Right ventricle myocardium inferior (tissue), 1 donor: Measurements from ENCODE around the gene RSPH6A. TPM values are rescaled to one million over a fixed set of nuclear protein-coding genes. Genes with fewer than 3 reads are reported as not detected.
"Not testable (repeated sequence)": the region's sequence is repeated elsewhere in the genome, so short reads cannot be mapped to it uniquely, and the experiment has no call there.

ENCODE experiments used
- ATAC-seq: fragments of 200-7000 bp; cut with Tn5 transposase; one replicate; pipeline ENCODE4 v1.9.1; 2020; ENCODE audit warnings: mild to moderate bottlenecking, moderate library complexity
- DNase-seq: peaks from one replicate; pipeline ENCODE4 v3.0.0; 2021; ENCODE audit errors: missing footprints
- intact Hi-C: fragments of 100-400 bp; cut with DNase I; formaldehyde crosslinking; loops from one replicate; pipeline ENCODE4 v1.11.0; 2022
- total RNA-seq: library from RNA; stranded (reverse); fragmentation: NEBNext Ultra II Directional; extraction: Animal tissue kit (Norgen Biotek cat#: 25700); gene quantifications from one replicate; pipeline ENCODE4 v1.2.1, GENCODE V29; 2021
- donor health status: DM: no; HTN: yes; CAD: no; lungs with severe emphysema.

Gene RSPH6A
- total RNA-seq, 1 donor from 2014 or later, result not detected

DNA sequence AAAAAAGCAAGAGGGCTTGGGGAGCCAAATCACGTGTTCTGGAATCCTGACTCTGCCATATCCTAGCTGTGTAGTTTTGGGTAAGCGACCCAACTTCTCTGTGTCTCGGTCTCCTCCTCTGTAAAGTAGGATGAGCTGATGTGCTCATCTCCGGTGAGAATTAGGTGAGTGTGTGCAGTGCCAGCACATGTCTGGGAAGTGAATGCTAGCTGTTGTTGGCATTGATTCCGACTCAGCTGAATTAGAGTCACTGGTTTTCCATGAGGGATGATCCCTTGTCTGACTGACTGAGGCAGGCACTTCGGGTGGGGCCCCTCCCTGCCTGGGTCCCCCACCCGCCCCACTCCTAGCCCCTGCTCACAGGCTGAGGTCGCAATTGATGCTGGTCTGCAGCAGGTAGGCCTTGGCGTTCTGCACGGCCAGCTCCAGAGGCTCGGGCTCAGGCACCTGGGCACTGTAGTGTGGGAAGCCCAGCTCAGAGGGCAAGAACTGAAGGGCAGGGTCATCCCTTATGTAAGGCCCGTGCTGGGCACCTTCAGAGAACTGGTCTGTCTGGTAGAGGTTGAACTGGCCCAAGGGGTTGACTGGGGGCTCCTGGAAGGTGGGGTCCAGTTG, 835 bp downstream of the RSPH6A start:
- ATAC-seq (no peak), DNase-seq (no peak)
- intact Hi-C loops, result no loop called here

DNA sequence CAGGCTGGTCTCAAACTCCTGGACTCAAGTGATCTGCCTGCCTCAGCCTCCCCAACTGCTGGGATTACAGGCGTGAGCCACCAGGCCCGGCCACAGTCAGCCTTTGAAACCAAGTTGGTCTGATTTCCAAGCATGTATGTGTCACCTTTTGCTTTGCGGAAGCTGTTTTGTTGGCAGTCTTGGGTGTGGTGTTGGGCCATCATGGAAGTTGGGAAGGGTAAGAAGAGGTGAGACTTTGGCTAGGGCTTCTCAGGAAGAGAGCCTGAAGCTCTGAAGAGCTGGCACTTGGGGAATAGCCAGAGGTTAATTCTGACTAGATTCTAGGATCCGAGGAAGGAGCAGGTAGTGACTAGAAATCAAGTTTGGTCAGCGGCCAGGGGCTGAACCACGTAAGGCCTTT, 2.8 kb downstream of the RSPH6A start:
- intact Hi-C loops, result no loop called here
- no peak for ATAC-seq
- DNase-seq, result no peak

DNA sequence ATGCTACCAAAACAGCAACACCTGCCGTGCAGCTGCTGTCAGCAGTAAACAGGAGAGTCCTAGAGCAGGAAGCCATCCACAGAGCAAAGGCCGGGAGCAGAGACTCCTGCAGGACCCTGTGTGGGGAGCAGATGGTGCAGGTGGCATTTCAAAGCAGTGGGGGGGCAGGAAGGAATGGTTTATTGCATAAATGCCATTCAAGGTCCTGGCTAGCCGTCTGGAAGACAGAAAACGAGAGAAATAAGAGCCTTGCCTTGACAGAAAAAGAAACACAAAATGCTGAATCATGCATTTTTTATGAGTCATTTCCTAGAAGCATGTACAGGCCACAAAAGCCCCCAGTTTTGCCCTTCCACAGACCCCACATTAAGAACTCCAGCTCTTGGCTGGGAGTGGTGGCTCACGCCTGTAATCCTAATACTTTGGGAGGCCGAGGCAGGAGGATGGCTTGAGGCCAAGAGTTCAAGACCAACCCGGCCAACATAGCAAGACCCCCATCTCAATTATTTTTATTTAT, 5.4 kb downstream of the RSPH6A start:
- DNase-seq, result no peak
- intact Hi-C loops, result no loop called here
- ATAC-seq, result no peak

DNA sequence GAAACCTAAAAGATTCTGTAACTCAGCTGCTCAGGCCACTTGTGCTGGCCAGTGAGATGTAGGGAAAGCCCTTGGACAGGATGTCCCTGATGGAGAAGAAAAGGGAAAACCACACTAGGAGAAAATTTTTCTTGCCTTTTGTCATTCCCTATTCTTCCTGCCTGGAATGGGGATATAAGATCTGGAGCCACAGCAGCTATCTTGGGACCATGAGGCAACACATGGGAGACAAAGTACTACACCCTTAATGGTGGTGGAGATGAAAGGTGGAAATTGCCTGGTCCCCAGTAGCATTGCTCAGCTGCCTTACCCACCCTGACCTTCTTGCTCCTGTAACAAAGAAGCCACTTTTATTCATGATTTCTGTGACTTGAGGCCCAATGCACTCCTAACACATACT, 9.4 kb downstream of the RSPH6A start:
- intact Hi-C loops, result no loop called here
- no peak for DNase-seq
- ATAC-seq, result no peak

DNA sequence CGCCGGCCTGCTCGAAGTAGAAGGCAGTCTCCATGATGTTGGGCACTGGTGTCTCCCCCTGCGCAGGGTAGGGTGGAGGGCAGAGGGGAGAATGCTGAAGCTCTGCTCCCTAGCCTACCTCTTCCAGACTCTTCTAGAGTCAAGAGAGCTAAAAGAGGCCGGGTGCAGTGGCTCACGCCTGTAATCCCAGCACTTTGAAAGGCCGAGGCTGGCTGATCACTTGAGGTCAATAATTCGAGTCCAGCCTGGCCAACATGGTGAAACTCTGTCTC, 10.2 kb downstream of the RSPH6A start:
- ATAC-seq (no peak), DNase-seq (no peak)
- intact Hi-C loops, result no loop called here

DNA sequence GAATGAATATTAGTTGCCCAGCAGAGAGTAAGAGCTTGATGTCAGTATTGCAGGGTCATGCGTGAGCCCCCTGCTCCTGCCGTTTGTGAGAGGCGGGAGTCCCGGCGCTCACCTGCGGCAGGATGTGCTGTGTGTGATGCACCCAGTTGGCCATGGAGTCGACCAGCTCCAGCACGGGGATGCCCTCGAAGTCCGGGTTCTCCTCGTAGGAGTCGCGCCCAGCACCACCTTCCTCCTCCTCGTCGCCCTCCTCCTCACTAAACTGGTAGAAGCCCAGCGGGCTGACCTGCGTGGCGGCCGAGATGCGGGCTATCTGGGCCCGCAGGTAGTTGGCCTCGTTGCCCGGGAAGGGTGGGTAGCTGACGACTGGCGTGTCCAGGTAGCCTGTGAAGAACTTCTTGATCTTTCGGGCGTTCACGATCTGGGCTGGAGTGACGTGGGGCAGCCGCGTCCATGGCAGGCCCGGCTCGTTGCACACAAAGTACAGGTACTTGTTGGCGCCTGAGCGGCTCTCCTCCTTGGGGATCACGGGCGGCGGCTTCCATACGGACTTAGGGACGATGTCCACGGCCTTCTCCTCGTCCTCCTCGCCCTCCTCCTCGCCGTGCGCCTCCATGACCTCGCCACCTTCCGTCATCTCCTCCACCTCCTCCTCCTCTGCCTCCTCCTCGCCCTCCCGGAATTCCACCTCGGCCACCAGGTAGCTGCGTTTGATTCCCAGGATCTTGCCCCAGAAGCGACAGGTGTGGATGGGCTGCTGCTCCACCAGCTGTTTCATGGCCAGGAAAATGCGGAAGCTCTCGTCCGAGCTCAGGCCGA, 10.8 kb downstream of the RSPH6A start:
- no peak for ATAC-seq
- no peak for DNase-seq
- intact Hi-C loops, result no loop called here

DNA sequence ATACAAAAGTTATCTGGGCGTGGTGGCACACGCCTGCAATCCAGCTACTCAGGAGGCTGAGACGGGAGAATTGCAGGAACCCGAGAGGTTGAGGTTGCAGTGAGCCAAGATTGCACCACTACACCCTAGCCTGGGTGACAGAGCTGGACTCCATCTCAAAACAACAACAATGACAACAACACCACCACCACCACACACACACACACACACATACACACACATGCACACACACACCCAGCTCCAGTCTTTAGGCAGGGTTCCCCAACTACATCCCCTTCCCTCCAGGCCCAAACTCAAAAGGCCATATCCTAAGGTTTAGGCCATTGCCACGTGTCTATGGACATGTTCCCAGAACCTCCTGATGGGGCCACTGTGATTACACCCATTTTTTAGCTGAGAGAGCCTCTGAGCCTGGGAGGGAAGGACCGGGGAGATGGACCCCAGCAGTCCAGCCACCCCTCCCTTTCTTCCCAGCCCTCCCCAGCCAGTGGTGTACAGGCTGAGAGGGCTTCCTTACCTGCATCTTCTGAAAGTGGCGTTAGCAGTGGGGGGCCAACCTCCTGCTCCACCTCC, 13.4 kb downstream of the RSPH6A start:
- ATAC-seq, result no peak
- DNase-seq, result no peak
- intact Hi-C loops, result no loop called here

DNA sequence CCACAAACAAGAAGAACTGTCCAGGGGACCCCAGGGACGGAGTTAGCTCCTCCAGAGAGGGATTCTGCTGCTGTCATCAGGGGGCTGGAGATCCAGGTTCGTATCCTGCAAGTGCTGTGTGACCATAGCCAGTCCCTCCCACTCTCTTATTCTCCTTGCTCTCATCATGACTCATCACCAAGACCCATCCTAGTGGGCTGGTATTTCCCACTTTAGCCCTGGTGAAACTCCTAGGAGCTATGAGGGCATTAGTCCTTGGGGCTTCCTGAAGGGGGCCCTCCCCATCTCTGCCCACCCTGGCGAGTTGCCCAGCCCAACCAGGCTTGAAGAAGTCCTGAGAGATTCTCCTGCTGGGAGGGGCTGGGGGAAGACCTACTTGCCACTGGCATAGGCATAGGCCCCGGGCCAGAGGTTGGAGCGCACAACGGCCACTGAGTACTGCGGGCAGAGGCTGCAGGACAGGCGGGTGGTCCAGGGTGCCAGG, 15.0 kb downstream of the RSPH6A start:
- intact Hi-C loops, result no loop called here
- peak; percentile 20 for DNase-seq
- peak; percentile 11 for ATAC-seq

DNA sequence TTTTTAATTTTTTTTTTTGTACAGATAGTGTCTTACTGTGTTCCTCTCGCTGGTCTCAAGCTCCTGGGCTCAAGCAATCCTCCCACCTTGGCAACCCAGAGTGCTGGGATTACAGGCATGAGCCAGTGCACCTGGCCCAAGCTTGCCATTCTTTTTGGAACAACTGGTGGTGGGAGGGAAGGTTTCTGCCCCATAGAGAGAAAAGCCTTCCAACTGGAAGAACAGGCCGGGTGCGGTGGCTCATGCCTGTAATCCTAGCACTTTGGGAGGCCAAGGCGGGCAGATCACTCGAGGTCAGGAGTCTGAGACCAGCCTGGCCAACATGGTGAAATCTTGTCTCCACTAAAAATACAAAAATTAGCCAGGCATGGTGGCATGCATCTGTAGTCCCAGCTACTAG, 15.6 kb downstream of the RSPH6A start:
- intact Hi-C loops, result loop anchor here (1.0 kb wide), 1 partner anchor 29 kb away; no protein-coding TSS in a partner anchor
- DNase-seq, ATAC-seq: not testable (repeated sequence)

DNA sequence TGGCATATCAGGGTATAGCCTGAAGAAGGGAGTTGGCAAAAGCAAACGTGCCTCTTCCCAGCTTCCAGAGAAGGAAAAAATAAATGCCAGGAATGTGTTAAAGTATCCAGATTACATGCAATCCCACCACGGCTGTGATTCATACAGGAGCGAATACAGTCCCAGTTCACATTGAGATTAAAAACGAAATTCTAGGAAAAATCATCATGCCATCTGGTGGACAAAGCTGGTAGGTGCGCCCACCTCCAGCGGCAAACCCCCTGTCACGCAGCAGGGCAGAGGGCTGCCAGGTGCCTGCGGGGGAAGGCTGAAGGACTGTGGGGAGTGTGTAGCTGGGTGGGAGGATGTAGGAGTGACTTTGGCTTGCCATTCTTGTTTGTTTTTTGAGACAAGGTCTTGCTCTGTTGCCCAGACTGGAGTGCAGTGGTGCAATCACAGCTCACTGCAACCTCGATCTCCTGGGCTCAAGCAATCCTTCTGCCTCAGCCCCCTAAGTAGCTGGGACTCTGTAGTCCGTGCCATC, 16.1 kb downstream of the RSPH6A start:
- intact Hi-C loops, result loop anchor here (1.0 kb wide), 1 partner anchor 29 kb away; no protein-coding TSS in a partner anchor
- DNase-seq (peak; percentile 78), ATAC-seq (peak; percentile 83)

DNA sequence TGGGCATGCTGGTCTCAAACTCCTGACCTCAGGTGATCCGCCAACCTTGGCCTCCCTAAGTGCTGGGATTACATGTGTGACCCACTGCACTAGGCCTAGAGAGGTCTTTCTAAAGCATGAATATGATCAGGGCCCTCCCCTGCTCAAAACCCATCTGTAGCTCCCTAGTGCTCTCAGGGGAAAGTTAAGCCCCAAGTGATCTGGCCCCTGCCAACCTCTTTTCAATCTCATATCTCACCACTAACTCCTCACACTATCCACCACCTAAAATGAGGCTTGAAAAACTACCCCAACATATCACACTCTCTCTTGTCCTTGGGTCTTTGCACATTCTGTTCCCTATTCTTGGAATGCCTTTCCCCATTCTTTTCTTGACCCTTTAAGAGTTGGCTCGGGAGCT, 20.5 kb downstream of the RSPH6A start:
- intact Hi-C loops, result no loop called here
- no peak for DNase-seq

DNA sequence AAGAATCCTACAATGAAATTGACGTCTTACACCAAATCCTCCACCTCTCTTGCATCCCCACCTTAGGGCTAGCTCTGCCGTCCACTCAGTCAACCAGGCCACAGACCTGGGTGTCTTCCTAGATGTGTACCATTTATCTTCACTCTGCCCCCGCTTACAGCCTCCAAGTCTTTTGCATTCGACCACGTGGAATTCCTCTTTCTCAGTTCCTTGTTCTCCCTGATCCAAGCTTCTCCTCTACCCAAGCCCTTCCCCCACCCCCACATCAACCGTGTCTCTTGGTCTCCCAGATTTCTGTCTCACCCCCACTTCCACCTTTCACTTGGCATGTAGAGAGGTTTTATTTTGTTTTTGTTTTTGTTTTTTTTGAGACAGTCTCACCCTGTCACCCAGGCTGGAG, 21.2 kb downstream of the RSPH6A start:
- no peak for ATAC-seq
- no peak for DNase-seq
- intact Hi-C loops, result loop anchor here (1.0 kb wide), 1 partner anchor 24 kb away; no protein-coding TSS in a partner anchor

More for the DNA sequence above, 20.5 kb downstream of the RSPH6A start:
- ATAC-seq, result no peak

DNA sequence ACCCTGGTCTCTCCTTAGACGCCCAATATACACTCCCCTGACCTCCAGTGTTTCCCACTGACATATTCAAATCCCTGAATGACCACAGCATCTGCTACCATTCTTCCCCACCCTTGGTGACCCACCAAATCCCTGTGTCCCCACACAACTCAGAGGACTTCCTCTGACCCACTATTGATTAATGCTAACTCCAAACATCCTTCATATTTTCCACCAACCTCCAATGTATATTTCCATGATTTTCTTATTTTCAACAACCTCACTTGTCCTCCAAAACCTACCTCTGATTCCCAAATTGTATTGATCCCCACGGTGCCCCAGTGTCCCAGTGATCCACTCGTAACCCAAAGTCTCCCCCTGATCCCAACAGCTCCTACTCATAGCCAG, 21.9 kb downstream of the RSPH6A start:
- ATAC-seq (no peak), DNase-seq (no peak)
- intact Hi-C loops, result loop anchor here (1.0 kb wide), 1 partner anchor 23 kb away; no protein-coding TSS in a partner anchor

DNA sequence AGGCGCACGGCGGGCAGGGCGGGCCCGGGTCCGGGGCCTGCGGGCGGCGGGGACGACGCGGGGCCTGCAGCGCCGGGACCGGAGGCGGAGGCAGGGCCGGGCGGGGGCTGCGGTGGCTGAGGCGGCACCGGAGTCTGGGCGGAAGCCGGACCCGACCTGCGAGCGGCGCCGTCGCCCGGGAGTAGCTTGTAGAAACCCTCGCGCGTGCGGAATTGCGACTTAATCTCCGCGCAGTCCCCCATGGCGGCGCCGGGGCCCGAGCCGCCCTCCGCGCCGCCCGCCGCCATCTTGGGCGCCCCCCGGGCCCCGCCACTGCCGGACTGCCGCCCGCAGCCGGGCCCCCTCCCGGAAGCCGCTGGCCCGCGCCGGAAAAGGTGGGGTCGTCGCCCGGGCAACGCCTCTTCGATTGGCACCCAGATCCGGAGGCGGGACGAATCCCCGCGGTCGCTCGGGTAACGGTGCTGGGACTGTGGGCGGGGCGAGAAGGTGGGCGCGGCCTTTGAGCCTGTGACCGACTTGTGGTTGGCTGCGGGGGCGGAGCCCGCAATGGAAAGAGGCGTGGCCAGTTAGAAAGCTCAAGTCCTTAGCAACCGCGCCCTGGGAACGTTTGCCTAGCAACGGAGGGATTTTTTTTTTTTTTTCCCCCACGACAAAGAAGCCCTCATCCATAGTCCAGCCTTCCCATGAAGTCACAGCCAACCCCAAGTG, 22.5 kb downstream of the RSPH6A start, which contains the start of gene DMWD:
TSS of gene DMWD (minus strand) at position 376 of the 708 bp plus-strand sequence. CDS start at position 287, 89 bp downstream.
- DNase-seq (peak; percentile 100), ATAC-seq (peak; percentile 98)
- intact Hi-C loops, result loop anchor here (1.0 kb wide), 1 partner anchor 22 kb away; no protein-coding TSS in a partner anchor

DNA sequence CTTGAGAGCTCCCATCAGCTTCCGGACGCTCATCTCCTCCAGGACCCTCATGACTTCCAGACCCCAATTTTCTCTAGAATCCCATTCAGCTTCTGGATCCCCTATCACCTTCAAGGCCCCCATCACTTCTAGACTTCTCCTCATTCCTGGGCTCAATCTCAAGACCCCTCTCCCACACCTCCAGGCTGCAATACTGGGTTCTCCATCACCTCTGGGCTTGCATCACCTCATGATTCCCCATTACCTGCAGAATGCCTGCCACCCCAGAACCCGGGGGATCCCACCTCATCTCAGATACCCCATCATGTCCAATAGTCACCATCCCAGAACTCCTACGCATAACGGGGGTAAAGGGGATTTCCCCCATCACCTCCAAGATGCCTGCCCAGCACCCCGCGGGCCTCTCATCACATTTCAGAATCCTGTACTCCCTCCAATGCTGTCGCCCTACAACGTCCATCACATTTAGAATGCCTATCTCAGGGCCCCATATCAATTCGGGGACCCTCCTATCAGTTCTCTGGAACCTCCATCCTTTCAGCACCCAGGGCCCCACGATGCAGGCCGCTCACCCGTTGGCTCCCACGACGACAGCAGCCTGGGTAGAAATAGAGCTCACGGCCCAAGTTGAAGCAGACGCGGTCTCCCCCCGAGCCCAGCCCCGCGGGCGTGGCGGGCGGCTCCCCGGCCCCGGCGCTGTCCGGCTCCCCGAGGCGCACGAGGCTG, 23.2 kb downstream of the RSPH6A start:
- intact Hi-C loops, result no loop called here
- no peak for ATAC-seq
- no peak for DNase-seq

DNA sequence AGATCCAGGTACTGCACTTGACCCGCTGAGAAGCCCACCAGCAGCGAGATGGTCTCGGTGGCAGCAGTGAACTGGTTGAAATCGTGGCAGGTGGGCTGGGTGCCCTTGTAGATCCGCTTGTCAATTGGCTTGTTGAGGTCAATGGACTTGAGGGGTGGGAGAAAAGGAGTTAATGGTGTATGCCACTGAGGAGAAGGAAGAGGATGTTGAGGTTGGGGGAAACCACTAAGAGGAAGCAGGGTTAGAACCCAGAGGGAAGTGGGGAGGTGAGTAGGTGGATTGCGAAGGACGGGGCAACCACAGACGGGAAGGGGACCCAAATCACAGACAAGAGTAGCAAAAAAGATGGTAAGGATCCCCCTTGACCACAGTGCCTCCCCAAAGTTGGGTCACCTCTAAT, 24.2 kb downstream of the RSPH6A start:
- ATAC-seq, result no peak
- no peak for DNase-seq
- intact Hi-C loops, result no loop called here

DNA sequence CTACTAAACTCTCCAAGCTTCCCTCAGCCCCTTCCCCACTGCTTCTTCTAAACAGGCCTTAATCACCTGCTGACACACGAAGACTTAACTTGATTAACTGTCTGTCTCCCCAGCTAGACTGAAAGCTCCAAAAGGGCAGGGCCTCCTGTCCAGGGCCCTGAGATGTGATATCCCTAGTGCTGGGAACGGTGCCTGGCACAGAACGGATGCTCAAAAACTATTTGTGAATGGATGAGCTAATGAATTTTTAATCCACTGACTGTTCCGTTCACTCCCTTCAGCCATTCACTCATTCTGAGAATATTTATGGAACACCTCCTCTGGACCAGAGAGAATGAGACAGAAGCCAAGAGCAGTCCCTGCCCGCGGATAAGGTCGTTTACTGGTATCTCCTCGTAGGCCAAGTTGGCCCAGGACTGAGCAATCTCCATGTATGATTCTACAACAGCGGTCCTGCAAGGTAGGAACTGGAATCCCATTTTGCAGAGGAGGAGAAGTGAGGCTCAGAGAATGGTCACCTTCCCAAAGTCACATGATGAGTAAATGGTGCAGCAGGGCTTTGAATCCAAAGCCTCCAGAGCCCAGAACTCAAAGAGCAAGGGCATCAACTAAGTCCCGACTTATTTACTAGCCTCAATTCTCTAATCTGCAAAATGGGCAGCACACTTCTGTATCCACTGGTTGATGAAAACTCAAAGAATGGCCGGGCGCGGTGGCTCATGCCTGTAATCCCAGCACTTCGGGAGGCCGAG, 25.9 kb downstream of the RSPH6A start:
- intact Hi-C loops, result no loop called here
- peak; percentile 19 for ATAC-seq
- DNase-seq, result no peak

DNA sequence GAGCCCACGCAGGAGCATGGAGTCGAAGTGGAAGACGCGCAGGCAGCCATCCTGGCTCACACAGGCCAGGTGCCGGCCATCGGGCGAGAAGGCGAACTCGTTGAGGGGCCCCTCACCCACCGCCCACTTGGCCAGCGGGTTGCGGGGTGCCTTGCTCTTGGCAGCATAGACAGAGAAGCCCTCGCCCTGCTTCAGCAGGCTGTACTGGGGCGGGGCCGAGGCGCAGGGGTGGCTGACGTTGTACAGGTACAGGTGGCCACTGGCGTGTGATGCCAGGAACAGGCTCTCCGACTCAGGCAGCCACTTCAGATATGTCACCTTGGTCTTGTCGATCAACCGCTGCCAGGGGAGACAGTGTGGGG, 28.6 kb downstream of the RSPH6A start:
- no peak for DNase-seq
- ATAC-seq, result no peak
- intact Hi-C loops, result no loop called here
